OCI-LY7 (cell line): Measurements from ENCODE around the gene CDKAL1. TPM values are rescaled to one million over a fixed set of nuclear protein-coding genes. Genes with fewer than 3 reads are reported as not detected.

Source experiments
- BruUV-seq: library from RNA; stranded (reverse); fragments of 400-500 nt; replicated peaks from 2 replicates; lab custom pipeline; 2021; lab: Mats Ljungman, UMichigan
- CTCF ChIA-PET: fragments of 300-600 bp; sonication (Branson Sonifier 250); formaldehyde crosslinking; loops from one replicate; lab custom pipeline; 2022; ENCODE audit warnings: antibody characterized with exemption; ENCODE audit not compliant: unreplicated experiment; lab: Charles Lee
- POLR2A ChIA-PET: fragments of 300-600 bp; sonication (Branson Sonifier 250); formaldehyde crosslinking; loops from one replicate; lab custom pipeline; 2022; ENCODE audit warnings: antibody characterized with exemption; lab: Charles Lee
- DNase-seq: peaks from one replicate; pipeline ENCODE4 v3.0.0-alpha.2; 2015; ENCODE audit warnings: low spot score
- H2AFZ ChIP-seq: fragments of 200-600 bp; sonication (generic), shearing (Covaris generic); 2 replicates; pipeline ENCODE4 v1.6.1; 2014; ENCODE audit warnings: mild to moderate bottlenecking, antibody characterized with exemption, low read length, moderate library complexity
- H3K27ac ChIP-seq: fragments of 200-600 bp; sonication (generic); 2 replicates; pipeline ENCODE4 v1.5.1; 2014; ENCODE audit warnings: mixed run types, low read depth, mild to moderate bottlenecking, moderate library complexity, low read length, inconsistent platforms; ENCODE audit not compliant: poor library complexity, severe bottlenecking
- H3K36me3 ChIP-seq: fragments of 200-600 bp; sonication (generic); 2 replicates; pipeline ENCODE4 v1.6.1; 2014; ENCODE audit warnings: mild to moderate bottlenecking, antibody characterized with exemption, low read length, moderate library complexity, mixed read lengths; ENCODE audit not compliant: insufficient read depth
- H3K4me1 ChIP-seq: fragments of 200-600 bp; sonication (generic); 2 replicates; pipeline ENCODE4 v1.5.1; 2014; ENCODE audit warnings: mild to moderate bottlenecking, low read length; ENCODE audit not compliant: insufficient read depth, poor library complexity, severe bottlenecking
- H3K4me2 ChIP-seq: fragments of 200-600 bp; sonication (generic); 2 replicates; pipeline ENCODE4 v1.6.1; 2014; ENCODE audit warnings: mild to moderate bottlenecking, low read length
- H3K4me3 ChIP-seq: fragments of 200-600 bp; sonication (generic); 2 replicates; pipeline ENCODE4 v1.5.1; 2014; ENCODE audit warnings: mild to moderate bottlenecking, low read depth, low read length; ENCODE audit not compliant: poor library complexity, severe bottlenecking
- H3K79me2 ChIP-seq: fragments of 200-600 bp; sonication (generic); 2 replicates; pipeline ENCODE4 v1.6.1; 2016; ENCODE audit warnings: low read depth, mild to moderate bottlenecking, low read length, moderate library complexity, mixed read lengths; ENCODE audit not compliant: insufficient read depth
- H3K9me2 ChIP-seq: fragments of 200-600 bp; sonication (generic); 2 replicates; pipeline ENCODE4 v1.6.1; 2016; ENCODE audit warnings: mild to moderate bottlenecking, low read length, mixed read lengths; ENCODE audit not compliant: insufficient read depth
- H3K9me3 ChIP-seq: fragments of 200-600 bp; sonication (generic); 2 replicates; pipeline ENCODE4 v1.6.1; 2014; ENCODE audit warnings: mild to moderate bottlenecking, mixed run types, low read length, mixed read lengths
- H4K20me1 ChIP-seq: fragments of 200-600 bp; sonication (generic); 2 replicates; pipeline ENCODE4 v1.6.1; 2014; ENCODE audit warnings: mild to moderate bottlenecking, antibody characterized with exemption, low read length, moderate library complexity, mixed read lengths; ENCODE audit not compliant: insufficient read depth
- CTCF ChIP-seq: fragments of 200-600 bp; sonication (generic); conservative IDR thresholded peaks from 2 replicates; pipeline ENCODE4 v1.5.1; 2014; ENCODE audit warnings: mild to moderate bottlenecking, antibody characterized with exemption, low read length, moderate library complexity, mixed read lengths
- EZH2phosphoT487 ChIP-seq: fragments of 200-600 bp; sonication (generic); IDR thresholded peaks from 2 replicates; pipeline ENCODE4 v1.6.1; 2018; ENCODE audit warnings: low read depth, borderline replicate concordance, mild to moderate bottlenecking, mixed run types, antibody characterized with exemption, low read length, moderate library complexity, mixed read lengths
- intact Hi-C: fragments of 100-400 bp; cut with micrococcal nuclease; formaldehyde crosslinking; loops from one replicate; pipeline ENCODE4 v1.10.0; 2022; ENCODE audit not compliant: unreplicated experiment
- total RNA-seq, 2 experiments: library from RNA; depleted of rRNA in 1 of 2; stranded (reverse); fragments of >200 nt in 1 of 2; shearing (Covaris generic) in 1 of 2; gene quantifications; 2 replicates each; pipeline ENCODE4 v1.2.3, GENCODE V29; 2014 to 2022

The CDKAL1 gene
- total RNA-seq, 2 experiments from 2014 or later = 19.9 to 21.1 TPM

DNA sequence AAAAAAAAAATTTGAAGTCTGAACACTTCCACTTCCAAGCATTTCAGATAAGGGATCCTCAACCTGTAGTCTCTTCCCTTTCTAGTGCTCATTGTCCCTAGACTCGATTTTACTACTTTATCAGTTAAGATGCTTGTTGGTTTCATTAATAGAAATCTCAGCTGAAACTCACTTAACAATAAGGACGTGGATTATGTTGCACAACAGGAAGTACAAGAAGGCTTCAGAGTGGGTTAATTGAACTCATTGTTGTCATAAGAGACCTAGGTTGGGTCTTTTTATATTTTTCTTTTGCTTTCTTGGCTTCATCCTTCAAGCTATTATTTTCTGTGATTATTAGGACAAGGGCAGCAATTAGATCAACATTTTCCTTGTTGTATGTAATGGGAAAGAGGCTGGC lies 175.2 kb downstream of the CDKAL1 start:
- ChIA-PET POLR2A (interaction anchor here (0.6 to 1.3 kb wide), 3 partner anchors 10 to 19 kb away, joined by 3 to 5 read pairs (median 4); no protein-coding TSS in a partner anchor), CTCF (no interaction called here)
- no TSS peak for BruUV-seq
- TF ChIP-seq EZH2phosphoT487 = no peak
- TF ChIP-seq CTCF = no peak
- H3K4me3 ChIP-seq = no peak overlapping the region
- 0 out of 2 replicates have a peak, but pooled peaks cover 5% of the 10 kb centered on the region for H4K20me1 ChIP-seq
- no peaks in the 10 kb centered on the region for H3K9me2 ChIP-seq
- H3K27ac ChIP-seq = no peak overlapping the region
- H3K79me2 ChIP-seq = no peaks in the 10 kb centered on the region
- no peaks in the 10 kb centered on the region for H3K4me1 ChIP-seq
- H3K36me3 ChIP-seq = no peaks in the 10 kb centered on the region
- H3K9me3 ChIP-seq = no peaks in the 10 kb centered on the region
- intact Hi-C loops = no loop called here
- no peak overlapping the region for H3K4me2 ChIP-seq
- no peak for DNase-seq
- no peak overlapping the region for H2AFZ ChIP-seq

- BruUV-seq = no TSS peak
- Histone ChIP-seq H3K4me3 (no peak overlapping the region), H3K27ac (no peak overlapping the region), H3K4me1 (no peaks in the 10 kb centered on the region), H3K9me2 (no peaks in the 10 kb centered on the region), H3K79me2 (no peaks in the 10 kb centered on the region), H3K9me3 (no peaks in the 10 kb centered on the region), H3K36me3 (no peaks in the 10 kb centered on the region), H3K4me2 (no peak overlapping the region), H2AFZ (no peak overlapping the region), H4K20me1 (0 out of 2 replicates have a peak, but pooled peaks cover 5% of the 10 kb centered on the region)
- POLR2A ChIA-PET = interaction anchor here (1.0 to 1.3 kb wide), 2 partner anchors 9 to 16 kb away, joined by 3 to 4 read pairs; no protein-coding TSS in a partner anchor
- intact Hi-C loops = no loop called here
- CTCF ChIA-PET = no interaction called here
- TF ChIP-seq CTCF (no peak), EZH2phosphoT487 (no peak)
- no peak for DNase-seq
Observed at GRCh38 chr6:20710341-20710740, 176.1 kb downstream of the CDKAL1 start.

DNA sequence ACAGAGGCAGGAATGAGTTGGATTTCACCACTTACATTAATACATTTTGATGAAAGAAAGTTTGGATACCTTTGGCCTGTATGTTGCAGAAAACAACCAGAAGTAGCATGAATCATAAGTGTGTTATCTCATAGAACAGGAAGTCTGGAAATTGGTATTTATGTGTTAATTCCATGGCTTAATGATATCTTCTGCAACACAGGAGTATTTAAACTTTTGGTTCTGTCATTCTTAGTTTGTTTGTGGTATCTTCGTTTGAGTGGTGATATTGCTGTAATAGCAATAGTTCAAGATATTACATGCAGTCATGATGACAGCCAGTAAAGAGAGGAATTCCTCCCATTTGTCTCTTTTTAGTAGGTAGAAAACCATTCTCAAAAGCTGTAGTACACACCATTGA lies 177.3 kb downstream of the CDKAL1 start:
- Histone ChIP-seq H4K20me1 (0 out of 2 replicates have a peak, but pooled peaks cover 5% of the 10 kb centered on the region), H3K9me2 (no peaks in the 10 kb centered on the region), H3K79me2 (no peaks in the 10 kb centered on the region), H3K27ac (no peak overlapping the region), H3K4me1 (no peaks in the 10 kb centered on the region), H3K36me3 (no peaks in the 10 kb centered on the region), H2AFZ (no peak overlapping the region), H3K9me3 (no peaks in the 10 kb centered on the region), H3K4me3 (no peak overlapping the region), H3K4me2 (no peak overlapping the region)
- CTCF ChIA-PET = no interaction called here
- no TSS peak for BruUV-seq
- no peak for DNase-seq
- TF ChIP-seq EZH2phosphoT487 = no peak
- intact Hi-C loops = no loop called here
- POLR2A ChIA-PET = interaction anchor here (0.6 kb wide), 1 partner anchor 61 kb away, joined by 3 read pairs; no protein-coding TSS in a partner anchor
